ENCODE measurements around the gene CNP. TPM values are rescaled to one million over a fixed set of nuclear protein-coding genes. Genes with fewer than 3 reads are reported as not detected.

CNP gene
- total and polyA plus RNA-seq, 2 donors (not counting 1 experiment from before 2014, with no cell fraction given): 19.0 to 45.2 TPM

- no peak overlapping the region for H3K4me3 Mint-ChIP-seq
- H2AFZ ChIP-seq (ENCODE audit: insufficient read depth, low read depth, low read length, poor library complexity, severe bottlenecking): no peak overlapping the region
- POLR2A ChIA-PET: interaction anchor here (1.3 kb wide), 1 partner anchor 15 kb away, joined by 7 read pairs; no protein-coding TSS in a partner anchor
- DNase-seq: no peak
- H3K27me3 Mint-ChIP-seq: no peaks in the 10 kb centered on the region
- no peak overlapping the region for H3K4me2 ChIP-seq (replicated peaks; ENCODE audit: low read depth, low read length, poor library complexity, severe bottlenecking)
- H4K20me1 ChIP-seq (ENCODE audit: control insufficient read depth, insufficient read depth, low read length, poor library complexity, severe bottlenecking): no peaks in the 10 kb centered on the region
- intact Hi-C loops (cut with micrococcal nuclease): no loop called here
- 93% methylated on average over 13 of the region's 14 CpGs for WGBS (ENCODE audit: insufficient coverage)
- peaks cover 9% of the 10 kb centered on the region for H3K4me1 Mint-ChIP-seq
- peak overlapping the region; percentile 53 for H3K27ac Mint-ChIP-seq
- H3K9me3 ChIP-seq (ENCODE audit: control extremely low read depth in 1 of 3, control insufficient read depth in 2 of 3, insufficient read depth in 1 of 3, low read length in 2 of 3): no peaks in the 10 kb centered on the region
- H3K4me1 ChIP-seq (ENCODE audit: control insufficient read depth in 2 of 2, insufficient read depth in 2 of 2, low read length in 2 of 2): peaks cover 0 to 15% of the 10 kb centered on the region in 2 donors
- CTCF ChIA-PET: interaction anchor here (0.9 to 1.4 kb wide), 3 partner anchors 9 to 35 kb away, joined by 3 to 5 read pairs (median 3); partner anchors contain the start of genes CNP and DNAJC7
- H3K79me2 ChIP-seq (ENCODE audit: control insufficient read depth, insufficient read depth, low read length): peaks cover 2% of the 10 kb centered on the region
- no peak for ATAC-seq (ENCODE audit: low read depth)
- no peaks in the 10 kb centered on the region for H3K27me3 ChIP-seq (replicated peaks in 1 of 4; ENCODE audit: control extremely low read depth in 1 of 4, control insufficient read depth in 3 of 4, insufficient read depth in 4 of 4, low read length in 3 of 4)
- TF ChIP-seq EZH2 (IDR thresholded peaks at IDR 0.05; ENCODE audit: borderline replicate concordance, insufficient read depth, low read depth, low read length, poor library complexity, severe bottlenecking): no peak
- TF ChIP-seq CTCF (IDR thresholded peaks at IDR 0.05): no peak
- H3K36me3 ChIP-seq (replicated peaks in 1 of 2; ENCODE audit: control extremely low read depth in 1 of 2, control insufficient read depth in 1 of 2, extremely low read depth in 1 of 2, insufficient read depth in 2 of 2, low read length in 1 of 2): peaks cover 0 to 70% of the 10 kb centered on the region in 2 experiments
- no peak overlapping the region for H3K9ac ChIP-seq (ENCODE audit: low read length)
- H3K9me3 Mint-ChIP-seq (ENCODE audit: insufficient read depth): no peaks in the 10 kb centered on the region
- no peak overlapping the region for H3K4me3 ChIP-seq (ENCODE audit: control extremely low read depth in 1 of 5, extremely low read depth in 1 of 5, insufficient read depth in 1 of 5, low read depth in 2 of 5, low read length in 4 of 5)
- no peak overlapping the region for H3K27ac ChIP-seq (ENCODE audit: low read length in 2 of 2)
Observed at GRCh38 chr17:41982026-41982760, 15.6 kb downstream of the CNP start.

GRCh38 chr17:41984454-41984853 lies 17.9 kb downstream of the CNP start:
- Histone ChIP-seq H3K4me1 (ENCODE audit: control insufficient read depth in 2 of 2, insufficient read depth in 2 of 2, low read length in 2 of 2) (peaks cover 0 to 15% of the 10 kb centered on the region in 2 donors), H3K4me3 (ENCODE audit: control extremely low read depth in 1 of 5, extremely low read depth in 1 of 5, insufficient read depth in 1 of 5, low read depth in 2 of 5, low read length in 4 of 5) (no peak overlapping the region), H4K20me1 (ENCODE audit: control insufficient read depth, insufficient read depth, low read length, poor library complexity, severe bottlenecking) (no peaks in the 10 kb centered on the region), H3K9me3 (ENCODE audit: control extremely low read depth in 1 of 3, control insufficient read depth in 2 of 3, insufficient read depth in 1 of 3, low read length in 2 of 3) (no peaks in the 10 kb centered on the region), H3K9ac (ENCODE audit: low read length) (no peak overlapping the region), H3K36me3 (replicated peaks in 1 of 2; ENCODE audit: control extremely low read depth in 1 of 2, control insufficient read depth in 1 of 2, extremely low read depth in 1 of 2, insufficient read depth in 2 of 2, low read length in 1 of 2) (peaks cover 6 to 80% of the 10 kb centered on the region in 2 experiments), H3K27me3 (replicated peaks in 1 of 4; ENCODE audit: control extremely low read depth in 1 of 4, control insufficient read depth in 3 of 4, insufficient read depth in 4 of 4, low read length in 3 of 4) (no peaks in the 10 kb centered on the region), H2AFZ (ENCODE audit: insufficient read depth, low read depth, low read length, poor library complexity, severe bottlenecking) (no peak overlapping the region), H3K27ac (ENCODE audit: low read length in 2 of 2) (no peak overlapping the region), H3K79me2 (ENCODE audit: control insufficient read depth, insufficient read depth, low read length) (no peaks in the 10 kb centered on the region), H3K4me2 (replicated peaks; ENCODE audit: low read depth, low read length, poor library complexity, severe bottlenecking) (no peak overlapping the region)
- 100% methylated on average over 7 of the region's 8 CpGs for WGBS (ENCODE audit: insufficient coverage)
- TF ChIP-seq EZH2 (IDR thresholded peaks at IDR 0.05; ENCODE audit: borderline replicate concordance, insufficient read depth, low read depth, low read length, poor library complexity, severe bottlenecking) (no peak), CTCF (IDR thresholded peaks at IDR 0.05) (no peak)
- H3K27ac Mint-ChIP-seq: no peak overlapping the region
- no peak for ATAC-seq (ENCODE audit: low read depth)
- DNase-seq: no peak
- H3K9me3 Mint-ChIP-seq (ENCODE audit: insufficient read depth): no peaks in the 10 kb centered on the region
- H3K4me3 Mint-ChIP-seq: no peak overlapping the region
- ChIA-PET POLR2A (interaction anchor here (0.7 to 1.5 kb wide), 4 partner anchors 12 to 119 kb away, joined by 3 to 8 read pairs (median 4); partner anchors contain the start of genes KLHL11 and NKIRAS2), CTCF (no interaction called here)
- no peaks in the 10 kb centered on the region for H3K27me3 Mint-ChIP-seq
- peaks cover 9% of the 10 kb centered on the region for H3K4me1 Mint-ChIP-seq
- intact Hi-C loops (cut with micrococcal nuclease): no loop called here
